Measurements from ENCODE around the gene CDC42EP4. TPM values are rescaled to one million over a fixed set of nuclear protein-coding genes. Genes with fewer than 3 reads are reported as not detected.

CDC42EP4 gene
- total RNA-seq, 1 donor from 2014 or later, result 22.9 TPM

DNA sequence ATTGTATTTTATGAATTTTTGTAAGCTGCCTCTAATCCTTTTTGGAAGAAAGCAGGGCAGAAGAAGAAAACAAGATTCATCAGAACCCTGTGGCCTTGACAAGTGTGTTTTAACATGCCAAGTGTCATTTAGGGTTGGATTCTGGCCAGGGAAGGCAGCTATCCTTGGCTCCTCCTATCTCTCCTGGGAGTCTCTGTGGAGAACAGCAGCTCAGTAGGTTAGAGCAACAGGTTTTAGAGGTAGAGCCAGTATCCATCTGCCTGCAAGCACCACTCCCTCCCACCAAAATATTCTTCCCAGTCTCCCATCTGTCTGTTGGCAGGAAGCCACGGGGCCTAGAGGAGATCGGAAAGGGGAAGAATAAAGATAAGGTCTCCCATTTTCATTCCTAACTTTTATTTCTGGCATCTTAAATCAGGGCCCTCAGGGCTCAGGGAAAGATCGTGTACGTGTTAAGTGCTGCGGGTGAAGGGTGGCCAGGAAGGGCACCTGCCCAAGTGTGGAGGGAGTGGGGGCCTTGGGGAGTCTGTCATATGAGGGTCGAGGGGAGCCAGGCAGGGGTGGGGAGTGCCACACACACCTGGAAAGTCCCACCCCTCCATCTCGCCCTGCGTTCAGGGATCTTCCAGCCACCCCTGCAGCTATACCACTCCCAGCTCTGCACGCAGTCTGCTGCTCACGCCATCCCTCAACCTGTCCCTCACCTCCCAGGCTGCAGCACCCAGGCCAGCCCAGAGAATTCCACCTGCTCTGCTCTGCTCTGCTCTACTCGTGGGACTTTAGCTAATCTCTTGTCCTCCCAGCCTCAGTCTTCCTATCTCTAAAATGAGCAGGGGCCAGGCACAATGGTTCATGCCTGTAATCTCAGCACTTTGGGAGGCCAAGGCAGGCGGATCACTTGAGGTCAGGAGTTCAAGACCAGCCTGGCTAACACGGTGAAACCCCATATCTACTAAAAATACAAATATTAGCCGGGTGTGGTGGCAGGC is 33.0 kb downstream of the CDC42EP4 start:
- TF ChIP-seq, protein P1, sequence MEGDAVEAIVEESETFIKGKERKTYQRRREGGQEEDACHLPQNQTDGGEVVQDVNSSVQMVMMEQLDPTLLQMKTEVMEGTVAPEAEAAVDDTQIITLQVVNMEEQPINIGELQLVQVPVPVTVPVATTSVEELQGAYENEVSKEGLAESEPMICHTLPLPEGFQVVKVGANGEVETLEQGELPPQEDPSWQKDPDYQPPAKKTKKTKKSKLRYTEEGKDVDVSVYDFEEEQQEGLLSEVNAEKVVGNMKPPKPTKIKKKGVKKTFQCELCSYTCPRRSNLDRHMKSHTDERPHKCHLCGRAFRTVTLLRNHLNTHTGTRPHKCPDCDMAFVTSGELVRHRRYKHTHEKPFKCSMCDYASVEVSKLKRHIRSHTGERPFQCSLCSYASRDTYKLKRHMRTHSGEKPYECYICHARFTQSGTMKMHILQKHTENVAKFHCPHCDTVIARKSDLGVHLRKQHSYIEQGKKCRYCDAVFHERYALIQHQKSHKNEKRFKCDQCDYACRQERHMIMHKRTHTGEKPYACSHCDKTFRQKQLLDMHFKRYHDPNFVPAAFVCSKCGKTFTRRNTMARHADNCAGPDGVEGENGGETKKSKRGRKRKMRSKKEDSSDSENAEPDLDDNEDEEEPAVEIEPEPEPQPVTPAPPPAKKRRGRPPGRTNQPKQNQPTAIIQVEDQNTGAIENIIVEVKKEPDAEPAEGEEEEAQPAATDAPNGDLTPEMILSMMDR (IDR thresholded peaks at IDR 0.05; ENCODE audit: unreplicated experiment), result no peak
- Mint-ChIP-seq H3K36me3 (ENCODE audit: low read depth, unreplicated experiment) (peaks cover 5% of the 10 kb centered on the region), H3K4me3 (ENCODE audit: unreplicated experiment) (no peak overlapping the region), H3K27me3 (ENCODE audit: unreplicated experiment) (no peaks in the 10 kb centered on the region), H3K9me3 (ENCODE audit: unreplicated experiment) (no peaks in the 10 kb centered on the region), H3K27ac (ENCODE audit: unreplicated experiment) (no peak overlapping the region), H3K4me1 (ENCODE audit: unreplicated experiment) (peaks cover 2% of the 10 kb centered on the region)
- DNase-seq (ENCODE audit: low spot score), result no peak

DNA sequence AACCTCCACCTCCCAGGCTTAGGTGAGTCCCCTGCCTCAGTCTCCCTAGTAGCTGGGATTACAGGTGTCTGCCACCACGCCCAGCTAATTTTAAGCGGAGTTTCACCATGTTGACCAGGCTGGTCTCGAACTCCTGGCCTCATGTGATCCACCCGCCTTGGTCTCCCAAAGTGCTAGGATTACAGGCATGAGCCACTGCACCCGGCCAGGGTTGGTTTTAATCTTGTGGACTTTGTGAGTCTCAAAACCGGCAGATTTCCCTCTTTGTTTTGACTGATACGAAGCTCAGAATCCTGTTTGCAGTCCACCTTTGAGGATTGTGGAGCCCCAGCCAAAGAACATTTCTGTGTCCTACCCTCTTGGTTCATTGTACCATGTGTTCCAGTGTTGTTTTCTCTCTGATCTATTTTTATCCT is 33.7 kb downstream of the CDC42EP4 start:
- no peak overlapping the region for H3K4me3 Mint-ChIP-seq (ENCODE audit: unreplicated experiment)
- no peaks in the 10 kb centered on the region for H3K9me3 Mint-ChIP-seq (ENCODE audit: unreplicated experiment)
- TF ChIP-seq, protein P1 (IDR thresholded peaks at IDR 0.05; ENCODE audit: unreplicated experiment), result no peak
- no peaks in the 10 kb centered on the region for H3K27me3 Mint-ChIP-seq (ENCODE audit: unreplicated experiment)
- no peaks in the 10 kb centered on the region for H3K4me1 Mint-ChIP-seq (ENCODE audit: unreplicated experiment)
- peaks cover 5% of the 10 kb centered on the region for H3K36me3 Mint-ChIP-seq (ENCODE audit: low read depth, unreplicated experiment)
- no peak for DNase-seq (ENCODE audit: low spot score)
- H3K27ac Mint-ChIP-seq (ENCODE audit: unreplicated experiment), result no peak overlapping the region

DNA sequence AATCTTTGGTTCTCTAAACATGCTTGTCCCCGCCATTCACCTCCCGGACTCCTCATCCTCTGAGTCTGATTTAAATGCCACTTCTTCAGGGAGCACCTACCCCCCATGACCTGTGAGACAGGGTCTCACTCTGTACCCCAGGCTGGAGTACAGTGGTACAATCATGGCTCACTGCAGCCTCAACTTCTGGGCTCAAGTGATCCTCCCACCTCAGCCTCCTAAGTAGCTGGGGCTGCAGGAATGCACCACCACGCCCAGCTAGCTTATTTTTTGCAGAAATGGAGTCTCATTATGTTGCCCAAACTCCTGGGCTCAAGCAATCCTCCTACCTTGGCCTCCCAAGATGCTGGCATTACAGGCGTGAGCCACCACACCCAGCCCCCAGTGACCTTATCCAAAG is 37.3 kb downstream of the CDC42EP4 start:
- TF ChIP-seq, protein P1 (IDR thresholded peaks at IDR 0.05; ENCODE audit: unreplicated experiment), result no peak
- H3K36me3 Mint-ChIP-seq (ENCODE audit: low read depth, unreplicated experiment), result no peaks in the 10 kb centered on the region
- H3K4me1 Mint-ChIP-seq (ENCODE audit: unreplicated experiment), result no peaks in the 10 kb centered on the region
- H3K27ac Mint-ChIP-seq (ENCODE audit: unreplicated experiment), result no peak overlapping the region
- peaks cover 6% of the 10 kb centered on the region for H3K27me3 Mint-ChIP-seq (ENCODE audit: unreplicated experiment)
- no peaks in the 10 kb centered on the region for H3K9me3 Mint-ChIP-seq (ENCODE audit: unreplicated experiment)
- DNase-seq (ENCODE audit: low spot score), result no peak
- H3K4me3 Mint-ChIP-seq (ENCODE audit: unreplicated experiment), result no peak overlapping the region

DNA sequence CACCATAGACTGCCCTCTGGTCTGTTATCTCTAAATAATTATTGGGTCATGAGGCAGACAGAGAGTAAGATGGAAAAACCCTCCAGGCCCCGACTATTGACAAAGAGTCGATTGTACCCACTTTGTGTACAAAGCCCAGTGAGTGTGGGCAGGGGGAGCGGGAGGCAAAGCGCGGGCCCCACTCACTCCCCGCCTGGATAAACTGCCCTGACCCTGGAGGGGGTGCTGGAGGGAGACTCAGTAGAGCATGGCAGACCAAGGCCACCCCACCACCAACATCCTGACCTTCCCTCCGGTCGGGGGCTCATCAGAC is 38.9 kb downstream of the CDC42EP4 start:
- Mint-ChIP-seq H3K27ac (ENCODE audit: unreplicated experiment) (no peak overlapping the region), H3K4me3 (ENCODE audit: unreplicated experiment) (no peak overlapping the region), H3K27me3 (ENCODE audit: unreplicated experiment) (peaks cover 6% of the 10 kb centered on the region), H3K4me1 (ENCODE audit: unreplicated experiment) (no peaks in the 10 kb centered on the region), H3K36me3 (ENCODE audit: low read depth, unreplicated experiment) (no peaks in the 10 kb centered on the region), H3K9me3 (ENCODE audit: unreplicated experiment) (no peaks in the 10 kb centered on the region)
- no peak for DNase-seq (ENCODE audit: low spot score)
- TF ChIP-seq, protein P1 (IDR thresholded peaks at IDR 0.05; ENCODE audit: unreplicated experiment), result no peak

DNA sequence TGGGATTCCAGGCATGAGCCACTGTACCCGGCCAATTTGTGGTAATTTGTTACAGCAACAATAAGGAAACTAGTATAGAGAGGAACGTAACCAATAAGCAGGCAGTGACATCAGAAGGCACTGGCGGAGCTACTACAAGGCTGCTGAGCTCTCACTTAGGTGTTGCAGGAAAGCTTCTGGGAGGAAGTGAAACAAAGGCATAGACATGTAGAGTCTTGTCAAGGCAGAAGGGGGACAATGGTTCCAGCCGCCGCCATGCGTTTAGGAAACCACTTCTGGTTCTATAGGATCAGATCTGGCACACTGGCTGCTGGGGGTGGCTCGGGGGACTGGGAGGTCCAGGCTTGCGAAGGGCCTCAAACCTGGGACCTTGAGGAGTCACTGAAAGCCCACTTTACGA is 40.7 kb downstream of the CDC42EP4 start:
- TF ChIP-seq, protein P1 (IDR thresholded peaks at IDR 0.05; ENCODE audit: unreplicated experiment), result no peak
- no peak overlapping the region for H3K27ac Mint-ChIP-seq (ENCODE audit: unreplicated experiment)
- H3K9me3 Mint-ChIP-seq (ENCODE audit: unreplicated experiment), result no peaks in the 10 kb centered on the region

More for the DNA sequence above, 40.7 kb downstream of the CDC42EP4 start:
- Mint-ChIP-seq H3K36me3 (ENCODE audit: low read depth, unreplicated experiment) (no peaks in the 10 kb centered on the region), H3K4me3 (ENCODE audit: unreplicated experiment) (no peak overlapping the region), H3K4me1 (ENCODE audit: unreplicated experiment) (no peaks in the 10 kb centered on the region), H3K27me3 (ENCODE audit: unreplicated experiment) (peaks cover 6% of the 10 kb centered on the region)
- DNase-seq (ENCODE audit: low spot score), result no peak
